Epithelial cell of proximal tubule (primary cell): ENCODE data around the gene MAP3K6. TPM values are rescaled to one million over a fixed set of nuclear protein-coding genes. Genes with fewer than 3 reads are reported as not detected.

Source experiments
- DNase-seq: peaks from one replicate; pipeline ENCODE4 v3.0.0-alpha.2; 2011; ENCODE audit warnings: low read depth
- H3K4me3 ChIP-seq: 2 replicates; pipeline ENCODE4 v1.5.1; 2011; ENCODE audit warnings: low read depth, mild to moderate bottlenecking, low read length
- total RNA-seq: library from RNA; depleted of rRNA; stranded (reverse); fragments of >200 nt; gene quantifications from 2 replicates; pipeline ENCODE4 v1.2.3, GENCODE V29; 2015
- TF ChIP-seq, protein P1 (sequence below): conservative IDR thresholded peaks from 2 replicates; pipeline ENCODE4 v1.5.1; 2012; ENCODE audit warnings: low read depth, mild to moderate bottlenecking, low read length

The MAP3K6 gene
- total RNA-seq, 1 donor from 2014 or later, result 15.5 TPM

- no peak overlapping the region for H3K4me3 ChIP-seq
- TF ChIP-seq, protein P1, sequence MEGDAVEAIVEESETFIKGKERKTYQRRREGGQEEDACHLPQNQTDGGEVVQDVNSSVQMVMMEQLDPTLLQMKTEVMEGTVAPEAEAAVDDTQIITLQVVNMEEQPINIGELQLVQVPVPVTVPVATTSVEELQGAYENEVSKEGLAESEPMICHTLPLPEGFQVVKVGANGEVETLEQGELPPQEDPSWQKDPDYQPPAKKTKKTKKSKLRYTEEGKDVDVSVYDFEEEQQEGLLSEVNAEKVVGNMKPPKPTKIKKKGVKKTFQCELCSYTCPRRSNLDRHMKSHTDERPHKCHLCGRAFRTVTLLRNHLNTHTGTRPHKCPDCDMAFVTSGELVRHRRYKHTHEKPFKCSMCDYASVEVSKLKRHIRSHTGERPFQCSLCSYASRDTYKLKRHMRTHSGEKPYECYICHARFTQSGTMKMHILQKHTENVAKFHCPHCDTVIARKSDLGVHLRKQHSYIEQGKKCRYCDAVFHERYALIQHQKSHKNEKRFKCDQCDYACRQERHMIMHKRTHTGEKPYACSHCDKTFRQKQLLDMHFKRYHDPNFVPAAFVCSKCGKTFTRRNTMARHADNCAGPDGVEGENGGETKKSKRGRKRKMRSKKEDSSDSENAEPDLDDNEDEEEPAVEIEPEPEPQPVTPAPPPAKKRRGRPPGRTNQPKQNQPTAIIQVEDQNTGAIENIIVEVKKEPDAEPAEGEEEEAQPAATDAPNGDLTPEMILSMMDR, result no peak
- DNase-seq, result no peak
Measured at GRCh38 chr1:27316860-27317259, 49.9 kb downstream of the MAP3K6 start.

GRCh38 chr1:27314737-27315136 lies 52.0 kb downstream of the MAP3K6 start:
- no peak for DNase-seq
- no peak overlapping the region for H3K4me3 ChIP-seq
- TF ChIP-seq, protein P1, result no peak

DNA sequence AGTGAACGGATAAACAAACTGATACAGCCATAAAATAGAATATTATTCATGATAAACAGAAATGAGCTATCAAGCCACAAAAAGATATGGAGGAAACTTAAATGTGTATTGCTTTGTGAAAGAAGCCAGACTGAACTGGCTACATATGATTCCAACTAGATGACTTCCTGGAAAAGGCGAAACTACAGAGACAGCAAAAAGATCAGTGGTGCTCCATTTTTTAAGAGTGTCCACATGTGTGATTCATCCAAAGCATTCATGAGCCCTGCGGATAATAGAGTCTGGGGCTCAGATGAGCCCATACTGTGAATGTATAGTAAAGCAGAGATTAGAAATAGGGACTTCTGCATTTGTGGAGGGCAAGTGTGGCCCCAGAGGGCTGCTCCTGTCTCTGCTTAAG lies 52.6 kb downstream of the MAP3K6 start:
- no peak for DNase-seq
- TF ChIP-seq, protein P1, result no peak
- no peak overlapping the region for H3K4me3 ChIP-seq

- no peak for DNase-seq
- TF ChIP-seq, protein P1, result no peak
- H3K4me3 ChIP-seq, result no peak overlapping the region
Measured at GRCh38 chr1:27307874-27308598, 58.7 kb downstream of the MAP3K6 start.

DNA sequence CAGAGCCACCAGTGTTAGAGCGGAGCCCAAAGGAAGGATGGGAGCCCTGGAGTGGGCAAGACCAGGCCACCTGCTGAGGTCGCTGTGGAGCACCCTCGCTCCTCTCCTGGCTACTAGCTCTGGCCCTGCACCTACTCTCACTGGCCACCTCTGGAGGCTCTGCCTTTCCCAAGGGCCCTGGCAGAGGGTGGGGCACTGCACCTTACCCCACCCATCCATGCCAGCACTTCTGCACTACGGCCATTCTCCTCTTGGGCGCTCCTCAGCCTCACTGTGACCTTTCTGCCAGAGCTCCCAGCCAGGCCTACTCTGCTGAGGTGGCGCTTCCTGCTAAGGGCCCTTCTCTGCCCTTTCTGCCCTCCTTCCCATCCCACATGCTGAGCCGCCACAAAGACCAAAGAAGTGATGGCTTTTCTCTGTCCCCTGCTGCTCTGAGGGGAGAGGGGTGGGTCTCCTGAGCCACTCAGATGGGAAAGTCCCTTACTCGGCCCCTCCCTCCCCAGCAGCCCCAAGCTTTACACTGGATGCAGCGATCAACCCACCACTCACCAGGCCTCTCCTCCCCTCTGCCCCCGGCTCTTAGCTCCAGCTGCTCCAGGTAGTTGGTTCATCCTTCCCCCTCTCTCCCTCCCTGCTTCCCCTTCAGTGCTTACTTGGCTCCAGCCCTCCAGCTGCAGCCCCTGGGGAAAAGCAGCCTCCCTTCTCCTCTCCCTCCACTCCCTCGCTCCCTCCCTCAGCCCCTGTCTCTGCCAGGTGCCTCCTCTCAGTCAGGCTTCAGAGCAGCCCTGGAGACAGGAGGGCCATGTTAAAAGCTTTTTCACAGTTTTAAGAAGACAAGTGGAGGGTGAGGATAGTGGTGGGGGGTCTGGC lies 59.6 kb downstream of the MAP3K6 start:
- DNase-seq, result no peak
- TF ChIP-seq, protein P1, result no peak

DNA sequence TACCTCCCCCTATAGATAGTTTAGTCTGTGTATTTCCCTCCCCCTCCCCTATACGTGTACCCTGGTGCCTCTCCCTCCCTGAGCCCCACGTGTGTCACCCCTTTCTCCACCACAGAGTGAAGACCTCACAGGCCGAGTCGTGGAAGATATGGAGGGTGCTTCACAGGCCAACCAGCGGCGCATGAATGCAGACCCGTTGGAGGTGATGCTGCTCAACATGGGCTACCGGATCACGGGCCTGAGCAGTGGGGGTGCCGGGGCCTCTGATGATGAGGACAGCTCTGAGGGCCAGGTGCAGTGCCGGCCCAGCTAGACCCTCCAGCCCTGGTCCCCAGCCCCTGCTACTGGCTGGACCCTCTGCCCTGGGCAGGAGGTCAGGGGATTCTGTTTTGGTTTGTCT lies 60.7 kb downstream of the MAP3K6 start:
- TF ChIP-seq, protein P1, result no peak
- DNase-seq, result no peak
- H3K4me3 ChIP-seq, result no peak overlapping the region

More for the DNA sequence above, 59.6 kb downstream of the MAP3K6 start:
- no peak overlapping the region for H3K4me3 ChIP-seq

Other genes with a start within 250 kb of the MAP3K6 start
- 14.8 and 21.9 TPM in 2 replicates for gene SLC9A1, start 211.8 kb downstream of the MAP3K6 start, total RNA-seq
- gene WDTC1, start 132.3 kb downstream of the MAP3K6 start, total RNA-seq, result 15.0 and 24.7 TPM in 2 replicates
- 11.1 and 41.8 TPM in 2 replicates for gene TMEM222, start 44.8 kb downstream of the MAP3K6 start, total RNA-seq
- gene SYTL1, start 24.9 kb downstream of the MAP3K6 start, total RNA-seq, result 22.0 and 27.6 TPM in 2 replicates
- not detected in 2 replicates for gene FCN3, start 7.9 kb upstream of the MAP3K6 start, total RNA-seq
- not detected in 2 replicates for gene CD164L2, start 16.4 kb upstream of the MAP3K6 start, total RNA-seq
- gene GPR3, start 25.7 kb upstream of the MAP3K6 start, total RNA-seq, result 2.5 and 3.0 TPM in 2 replicates
- 21.4 and 27.9 TPM in 2 replicates for gene WASF2, start 123.2 kb upstream of the MAP3K6 start, total RNA-seq
- 7.2 and 10.8 TPM in 2 replicates for gene AHDC1, start 237.2 kb upstream of the MAP3K6 start, total RNA-seq